ENCODE measurements around the gene B3GALT6.

B3GALT6 gene

GRCh38 chr1:1211541-1212441, 20.2 kb upstream of the B3GALT6 start:
- in situ Hi-C loops (cut with MboI; ENCODE audit: low sequenced_read_pairs, unreplicated experiment): no loop called here
- TF ChIP-seq CTCF (IDR thresholded peaks at IDR 0.05; ENCODE audit: borderline replicate concordance, control extremely low read depth, extremely low read depth, insufficient read depth, missing control alignments): no peak
- DNase-seq (ENCODE audit: low spot score): no peak

- DNase-seq (ENCODE audit: low spot score): peak; percentile 80
- in situ Hi-C loops (cut with MboI; ENCODE audit: low sequenced_read_pairs, unreplicated experiment): no loop called here
Observed at GRCh38 chr1:1212780-1213344, 19.2 kb upstream of the B3GALT6 start.

GRCh38 chr1:1213345-1214265, 18.4 kb upstream of the B3GALT6 start, which contains the start of gene TNFRSF4:
Gene TNFRSF4 (minus strand): TSS chr1:1214153. CDS start chr1:1214127, 26 bp downstream.
- no peak for DNase-seq (ENCODE audit: low spot score)
- TF ChIP-seq CTCF (IDR thresholded peaks at IDR 0.05; ENCODE audit: borderline replicate concordance, control extremely low read depth, extremely low read depth, insufficient read depth, missing control alignments): no peak
- in situ Hi-C loops (cut with MboI; ENCODE audit: low sequenced_read_pairs, unreplicated experiment): no loop called here

More at GRCh38 chr1:1212780-1213344, 19.2 kb upstream of the B3GALT6 start:
- TF ChIP-seq CTCF (IDR thresholded peaks at IDR 0.05; ENCODE audit: borderline replicate concordance, control extremely low read depth, extremely low read depth, insufficient read depth, missing control alignments): no peak

GRCh38 chr1:1215080-1215676, 16.9 kb upstream of the B3GALT6 start:
- in situ Hi-C loops (cut with MboI; ENCODE audit: low sequenced_read_pairs, unreplicated experiment): no loop called here
- no peak for TF ChIP-seq CTCF (IDR thresholded peaks at IDR 0.05; ENCODE audit: borderline replicate concordance, control extremely low read depth, extremely low read depth, insufficient read depth, missing control alignments)
- no peak for DNase-seq (ENCODE audit: low spot score)

GRCh38 chr1:1215881-1216605, 16.0 kb upstream of the B3GALT6 start:
- in situ Hi-C loops (cut with MboI; ENCODE audit: low sequenced_read_pairs, unreplicated experiment): no loop called here
- DNase-seq (ENCODE audit: low spot score): no peak
- TF ChIP-seq CTCF (IDR thresholded peaks at IDR 0.05; ENCODE audit: borderline replicate concordance, control extremely low read depth, extremely low read depth, insufficient read depth, missing control alignments): no peak
